ENCODE measurements around the gene PPFIA3. TPM values are rescaled to one million over a fixed set of nuclear protein-coding genes. Genes with fewer than 3 reads are reported as not detected.

Gene PPFIA3
- total RNA-seq, 2 experiments from 2014 or later = 2.0 to 2.8 TPM

- no peak overlapping the region for H3K27ac ChIP-seq (ENCODE audit: low read depth in 1 of 2, low read length in 2 of 2)
- CTCF ChIA-PET = no interaction called here
Observed at GRCh38 chr19:49165865-49166301, 46.5 kb downstream of the PPFIA3 start.

GRCh38 chr19:49167857-49168409 is 48.6 kb downstream of the PPFIA3 start:
- no peak for DNase-seq
- H3K9me3 Mint-ChIP-seq = no peaks in the 10 kb centered on the region
- no peaks in the 10 kb centered on the region for H3K9me3 ChIP-seq (ENCODE audit: control insufficient read depth in 1 of 2, insufficient read depth in 1 of 2, low read length in 2 of 2)
- H3K27ac ChIP-seq (ENCODE audit: low read depth in 1 of 2, low read length in 2 of 2) = no peak overlapping the region
- CTCF ChIA-PET = no interaction called here
- POLR2A ChIA-PET = no interaction called here
- no peak overlapping the region for H3K27ac Mint-ChIP-seq
- TF ChIP-seq, protein P1, sequence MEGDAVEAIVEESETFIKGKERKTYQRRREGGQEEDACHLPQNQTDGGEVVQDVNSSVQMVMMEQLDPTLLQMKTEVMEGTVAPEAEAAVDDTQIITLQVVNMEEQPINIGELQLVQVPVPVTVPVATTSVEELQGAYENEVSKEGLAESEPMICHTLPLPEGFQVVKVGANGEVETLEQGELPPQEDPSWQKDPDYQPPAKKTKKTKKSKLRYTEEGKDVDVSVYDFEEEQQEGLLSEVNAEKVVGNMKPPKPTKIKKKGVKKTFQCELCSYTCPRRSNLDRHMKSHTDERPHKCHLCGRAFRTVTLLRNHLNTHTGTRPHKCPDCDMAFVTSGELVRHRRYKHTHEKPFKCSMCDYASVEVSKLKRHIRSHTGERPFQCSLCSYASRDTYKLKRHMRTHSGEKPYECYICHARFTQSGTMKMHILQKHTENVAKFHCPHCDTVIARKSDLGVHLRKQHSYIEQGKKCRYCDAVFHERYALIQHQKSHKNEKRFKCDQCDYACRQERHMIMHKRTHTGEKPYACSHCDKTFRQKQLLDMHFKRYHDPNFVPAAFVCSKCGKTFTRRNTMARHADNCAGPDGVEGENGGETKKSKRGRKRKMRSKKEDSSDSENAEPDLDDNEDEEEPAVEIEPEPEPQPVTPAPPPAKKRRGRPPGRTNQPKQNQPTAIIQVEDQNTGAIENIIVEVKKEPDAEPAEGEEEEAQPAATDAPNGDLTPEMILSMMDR (IDR thresholded peaks at IDR 0.05) = no peak
- no peak overlapping the region for H3K4me3 ChIP-seq (ENCODE audit: low read length)
- no peaks in the 10 kb centered on the region for H3K4me1 Mint-ChIP-seq (ENCODE audit: low read depth)
- intact Hi-C loops (cut with DNase I, micrococcal nuclease) = loop anchor here in 1 of 2 experiments (5.0 kb wide), 1 partner anchor 1539 kb away; no protein-coding TSS in a partner anchor
- no peak for ATAC-seq (ENCODE audit: poor library complexity)
- H3K36me3 Mint-ChIP-seq (ENCODE audit: low read depth) = no peaks in the 10 kb centered on the region
- peaks cover 0 to 4% of the 10 kb centered on the region in 2 experiments for H3K27me3 ChIP-seq (ENCODE audit: control insufficient read depth in 1 of 2, insufficient read depth in 2 of 2, low read length in 2 of 2)
- peaks cover 26% of the 10 kb centered on the region for H3K27me3 Mint-ChIP-seq
- H3K36me3 ChIP-seq (ENCODE audit: insufficient read depth, low read length) = no peaks in the 10 kb centered on the region
- no peak overlapping the region for H3K4me3 Mint-ChIP-seq
- H3K4me1 ChIP-seq (ENCODE audit: insufficient read depth, low read length) = no peaks in the 10 kb centered on the region

More at GRCh38 chr19:49165865-49166301, 46.5 kb downstream of the PPFIA3 start:
- H3K4me3 ChIP-seq (ENCODE audit: low read length) = no peak overlapping the region
- POLR2A ChIA-PET = no interaction called here
- Mint-ChIP-seq H3K27ac (no peak overlapping the region), H3K4me1 (ENCODE audit: low read depth) (no peaks in the 10 kb centered on the region), H3K4me3 (no peak overlapping the region), H3K27me3 (peaks cover 25% of the 10 kb centered on the region), H3K36me3 (ENCODE audit: low read depth) (no peaks in the 10 kb centered on the region), H3K9me3 (no peaks in the 10 kb centered on the region)
- ATAC-seq (ENCODE audit: poor library complexity) (no peak), DNase-seq (no peak)
- intact Hi-C loops (cut with DNase I, micrococcal nuclease) = loop anchor here in 1 of 2 experiments (5.0 kb wide), 1 partner anchor 1541 kb away; no protein-coding TSS in a partner anchor
- H3K27me3 ChIP-seq (ENCODE audit: control insufficient read depth in 1 of 2, insufficient read depth in 2 of 2, low read length in 2 of 2) = no peaks in the 10 kb centered on the region
- H3K36me3 ChIP-seq (ENCODE audit: insufficient read depth, low read length) = no peaks in the 10 kb centered on the region
- TF ChIP-seq, protein P1 (IDR thresholded peaks at IDR 0.05) = no peak
- H3K4me1 ChIP-seq (ENCODE audit: insufficient read depth, low read length) = no peaks in the 10 kb centered on the region
- no peaks in the 10 kb centered on the region for H3K9me3 ChIP-seq (ENCODE audit: control insufficient read depth in 1 of 2, insufficient read depth in 1 of 2, low read length in 2 of 2)

GRCh38 chr19:49168421-49168820 is 49.1 kb downstream of the PPFIA3 start:
- H3K27me3 ChIP-seq (ENCODE audit: control insufficient read depth in 1 of 2, insufficient read depth in 2 of 2, low read length in 2 of 2) = peaks cover 3 to 4% of the 10 kb centered on the region in 2 experiments
- H3K4me1 Mint-ChIP-seq (ENCODE audit: low read depth) = no peaks in the 10 kb centered on the region
- peaks cover 25% of the 10 kb centered on the region for H3K27me3 Mint-ChIP-seq
- TF ChIP-seq, protein P1 (IDR thresholded peaks at IDR 0.05) = no peak
- DNase-seq (no peak), ATAC-seq (ENCODE audit: poor library complexity) (no peak)
- H3K4me3 Mint-ChIP-seq = no peak overlapping the region
- intact Hi-C loops (cut with DNase I, micrococcal nuclease) = loop anchor here in 1 of 2 experiments (5.0 kb wide), 1 partner anchor 1539 kb away; no protein-coding TSS in a partner anchor
- CTCF ChIA-PET = no interaction called here
- no peaks in the 10 kb centered on the region for H3K36me3 Mint-ChIP-seq (ENCODE audit: low read depth)
- no peak overlapping the region for H3K27ac Mint-ChIP-seq
- H3K9me3 ChIP-seq (ENCODE audit: control insufficient read depth in 1 of 2, insufficient read depth in 1 of 2, low read length in 2 of 2) = no peaks in the 10 kb centered on the region
- POLR2A ChIA-PET = interaction anchor here (0.7 kb wide), 1 partner anchor 34 kb away, joined by 3 read pairs; no protein-coding TSS in a partner anchor
- no peaks in the 10 kb centered on the region for H3K4me1 ChIP-seq (ENCODE audit: insufficient read depth, low read length)
- H3K4me3 ChIP-seq (ENCODE audit: low read length) = no peak overlapping the region
- no peaks in the 10 kb centered on the region for H3K36me3 ChIP-seq (ENCODE audit: insufficient read depth, low read length)
- H3K9me3 Mint-ChIP-seq = no peaks in the 10 kb centered on the region
- no peak overlapping the region for H3K27ac ChIP-seq (ENCODE audit: low read depth in 1 of 2, low read length in 2 of 2)
